Measurements from ENCODE around the gene TASP1.

Gene TASP1

DNA sequence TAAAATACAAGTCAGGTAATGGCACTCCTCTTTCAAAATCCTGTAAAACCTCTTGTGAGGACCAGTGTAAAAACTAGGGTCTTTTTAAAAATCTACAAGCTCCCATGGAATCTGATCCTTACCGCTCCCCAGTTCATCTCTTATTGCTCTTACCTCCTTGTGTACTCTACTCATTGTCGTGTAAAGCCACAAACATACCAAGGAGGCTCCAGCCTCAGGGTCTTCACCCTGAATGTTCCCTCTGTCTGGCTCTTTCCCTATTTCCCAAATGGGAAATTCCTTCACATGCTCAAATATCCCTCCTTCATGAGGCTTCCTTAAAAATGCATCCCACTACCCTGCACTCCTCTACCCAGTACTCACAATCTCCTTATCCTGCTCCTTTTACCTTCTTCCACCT, 67.1 kb downstream of the TASP1 start:
- DNase-seq (ENCODE audit: low read depth in 2 of 2): no peak

DNA sequence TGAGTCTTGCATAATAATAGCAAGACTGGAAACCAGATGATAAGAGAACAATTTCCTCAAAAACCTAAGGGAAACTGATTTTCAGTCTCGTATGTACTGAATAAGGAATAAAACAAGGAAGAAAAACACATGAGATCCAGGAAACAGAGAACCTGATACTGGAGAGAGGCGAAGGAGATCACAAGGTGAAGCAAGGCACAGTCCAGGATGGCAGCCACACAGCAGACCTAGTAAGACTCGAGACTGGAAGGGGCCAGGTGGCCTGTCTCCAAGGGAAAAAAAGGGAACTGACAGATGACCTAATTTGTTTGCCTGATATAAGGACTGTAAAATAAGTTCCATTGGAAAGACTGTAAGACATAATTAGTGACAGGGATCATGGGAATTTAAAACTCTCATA, 71.1 kb downstream of the TASP1 start:
- DNase-seq (ENCODE audit: low read depth in 2 of 2): no peak

DNA sequence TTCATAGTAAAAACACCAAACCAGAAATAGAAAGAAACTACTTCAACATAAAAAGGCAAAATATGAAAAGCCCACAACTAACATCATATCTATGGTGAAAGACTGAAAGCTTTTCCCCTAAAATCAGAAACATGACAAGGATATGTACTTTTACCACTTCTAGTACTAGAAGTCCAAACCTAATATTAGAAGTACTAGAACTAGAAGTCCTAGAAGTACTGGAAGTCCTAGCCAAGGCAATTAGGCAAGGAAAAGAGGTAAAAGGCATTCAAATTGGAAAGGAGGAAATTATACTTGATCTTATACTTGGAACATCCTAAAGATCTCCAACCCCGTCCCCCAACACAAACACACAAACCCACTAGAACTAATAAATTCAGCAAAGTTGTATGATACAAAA, 74.9 kb downstream of the TASP1 start:
- DNase-seq (ENCODE audit: low read depth in 2 of 2): no peak

GRCh38 chr20:13554706-13555105, 84.0 kb downstream of the TASP1 start:
- no peak for DNase-seq (ENCODE audit: low read depth in 2 of 2)

- DNase-seq (ENCODE audit: low read depth in 2 of 2): no peak
These were observed 84.7 kb downstream of the TASP1 start for GRCh38 chr20:13554076-13554475.

- DNase-seq (ENCODE audit: low read depth in 2 of 2): no peak
These were observed 86.7 kb downstream of the TASP1 start for GRCh38 chr20:13552061-13552460.

- no peak for DNase-seq (ENCODE audit: low read depth in 2 of 2)
These were observed 89.3 kb downstream of the TASP1 start for GRCh38 chr20:13549451-13549850.

GRCh38 chr20:13546497-13547131, 92.1 kb downstream of the TASP1 start:
- DNase-seq (ENCODE audit: low read depth in 2 of 2): peak; percentile 49 to 67

DNA sequence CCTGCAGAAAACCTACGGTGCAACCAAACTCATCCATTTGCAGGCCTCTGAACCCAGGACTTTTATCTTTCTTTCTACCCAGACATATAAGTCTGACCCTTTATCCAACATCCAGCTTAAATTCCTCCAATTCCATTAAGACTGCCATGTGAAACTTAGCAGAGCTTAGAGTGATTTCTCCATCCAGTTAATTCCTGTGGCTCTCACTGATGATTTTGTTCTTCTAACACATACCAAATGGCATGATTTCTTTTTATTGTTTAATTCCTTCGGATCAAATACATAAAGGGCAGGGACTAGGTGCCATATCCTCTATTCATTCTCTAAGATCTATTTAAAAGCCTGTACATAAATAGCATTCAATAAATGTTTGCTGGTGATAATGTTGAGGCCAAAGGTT, 92.9 kb downstream of the TASP1 start:
- DNase-seq (ENCODE audit: low read depth in 2 of 2): no peak

DNA sequence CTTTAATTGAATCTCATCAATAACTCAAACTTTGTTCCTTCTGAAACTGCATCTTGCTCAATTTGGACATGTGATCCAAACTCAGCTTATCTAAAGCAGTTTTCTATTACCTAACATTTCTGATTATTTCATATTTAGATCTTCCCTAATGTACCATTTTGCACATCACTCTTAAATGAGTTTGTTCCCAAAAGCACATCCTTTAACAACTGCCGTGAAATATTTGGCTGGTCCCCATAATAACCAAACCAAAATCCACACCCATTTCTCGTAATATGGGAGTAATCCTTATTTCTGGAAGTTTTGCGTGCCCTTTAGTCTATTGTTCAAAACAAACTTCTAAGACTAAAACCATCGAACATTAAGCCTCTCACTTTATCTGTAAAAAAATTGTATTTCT, 94.9 kb downstream of the TASP1 start:
- DNase-seq (ENCODE audit: low read depth in 2 of 2): no peak

DNA sequence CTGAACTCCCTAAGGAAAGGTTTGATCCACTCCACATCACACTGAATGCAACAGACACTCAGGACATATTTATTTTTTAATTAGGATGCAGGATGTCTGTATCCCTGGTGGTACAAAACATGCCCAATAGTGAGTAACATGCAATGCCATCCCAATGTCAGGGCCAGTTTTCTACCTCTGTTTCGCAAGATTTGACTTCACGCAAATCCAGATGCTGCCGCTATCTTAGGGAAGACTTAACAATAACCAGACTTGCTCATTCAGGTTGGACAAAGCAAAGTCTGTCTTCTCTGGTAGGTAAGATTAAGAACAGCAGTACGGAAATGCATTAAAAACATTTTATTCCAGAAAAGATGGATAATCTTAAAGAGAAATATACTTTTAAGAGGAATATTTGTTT, 103.1 kb downstream of the TASP1 start:
- DNase-seq (ENCODE audit: low read depth in 2 of 2): no peak

DNA sequence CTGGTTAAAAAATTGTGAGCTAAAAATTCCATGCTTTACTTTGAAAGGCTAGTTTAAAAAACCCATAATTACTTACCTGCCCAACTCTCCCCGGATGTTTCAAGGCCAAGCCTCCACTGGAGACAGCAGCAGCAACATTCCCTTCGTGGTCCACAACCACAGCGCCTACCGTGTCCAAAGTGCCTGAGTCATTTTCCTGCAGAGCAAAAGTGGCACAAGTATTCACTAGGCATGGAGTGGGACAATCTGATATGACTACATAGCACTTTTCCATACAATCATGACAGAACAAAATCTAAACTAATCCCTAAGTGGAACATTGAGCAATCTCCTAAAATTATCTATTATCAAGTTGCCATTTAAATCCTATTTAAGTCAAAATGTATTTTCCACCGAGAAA, 104.8 kb downstream of the TASP1 start:
- DNase-seq (ENCODE audit: low read depth in 2 of 2): no peak

GRCh38 chr20:13530146-13530545, 108.6 kb downstream of the TASP1 start:
- DNase-seq (ENCODE audit: low read depth in 2 of 2): no peak

GRCh38 chr20:13526551-13526950, 112.2 kb downstream of the TASP1 start:
- DNase-seq (ENCODE audit: low read depth in 2 of 2): no peak

DNA sequence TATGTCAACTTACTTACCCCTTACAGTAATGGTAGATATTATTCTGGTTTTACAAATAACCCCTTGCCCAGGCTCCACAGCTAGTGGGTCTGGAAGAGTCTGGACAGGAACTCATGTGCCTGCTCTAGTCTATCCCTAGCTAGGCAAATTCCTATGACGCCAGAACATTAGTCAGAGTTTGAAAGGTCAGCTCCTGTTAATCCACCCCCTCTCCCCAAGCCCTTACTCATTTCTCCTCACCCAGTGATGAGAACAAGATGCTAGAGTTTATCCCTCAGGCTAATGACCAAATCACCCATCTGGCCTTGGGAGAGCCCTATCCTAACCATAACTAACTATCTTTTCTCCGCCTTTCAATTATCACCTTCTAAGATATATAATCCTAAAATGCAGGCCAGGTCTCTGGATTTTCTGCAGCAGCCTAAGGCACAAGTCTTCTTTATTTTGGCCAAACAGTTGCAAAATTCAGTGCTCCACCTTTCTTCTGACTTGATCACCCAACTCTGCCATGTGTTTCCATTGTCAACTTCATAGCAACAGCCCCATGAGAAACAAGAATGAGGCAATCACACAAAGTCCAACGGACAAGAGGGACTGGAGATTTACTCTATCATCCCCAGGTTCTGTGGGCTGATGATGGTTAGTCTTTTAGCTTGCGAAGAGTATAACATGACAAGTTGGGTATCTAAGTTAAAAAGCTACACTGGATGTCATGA, 113.3 kb downstream of the TASP1 start:
- DNase-seq (ENCODE audit: low read depth in 2 of 2): no peak

DNA sequence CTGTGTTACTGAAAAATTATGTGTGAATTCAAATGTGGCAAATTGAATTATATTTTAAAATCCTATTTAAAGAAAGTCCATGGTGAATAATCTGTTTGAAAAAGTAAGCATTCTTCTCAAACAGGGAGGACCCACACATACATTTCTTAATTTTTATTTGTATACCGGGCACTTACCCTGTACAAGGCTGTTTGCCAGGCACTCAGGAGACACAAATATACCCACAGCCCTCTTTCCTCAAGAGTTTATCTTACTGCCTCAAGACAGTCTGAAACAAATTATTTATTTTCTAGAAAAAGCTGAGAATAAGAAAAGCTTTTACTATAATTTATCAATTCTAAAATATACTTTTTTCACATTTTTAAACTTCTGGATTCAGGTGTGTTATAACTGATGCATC, 114.4 kb downstream of the TASP1 start:
- no peak for DNase-seq (ENCODE audit: low read depth in 2 of 2)

DNA sequence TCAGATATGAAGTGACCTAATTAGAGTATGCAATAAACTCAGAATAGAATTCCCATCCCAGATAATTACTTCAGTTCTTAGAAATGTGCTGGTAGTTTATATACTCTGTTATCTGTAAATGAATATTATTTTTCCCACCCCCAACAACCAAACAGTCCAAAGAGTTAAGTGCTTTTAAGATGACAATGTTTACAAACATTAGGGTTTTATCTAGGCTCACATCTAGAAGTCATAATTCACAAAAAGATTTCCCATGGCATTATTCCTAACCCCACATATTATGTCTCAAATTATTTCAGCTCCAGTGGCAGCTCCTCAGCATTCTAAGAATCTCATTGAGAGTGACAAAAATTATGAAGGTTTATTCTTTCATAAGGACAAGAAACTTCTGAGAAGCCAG, 120.9 kb downstream of the TASP1 start:
- no peak for DNase-seq (ENCODE audit: low read depth in 2 of 2)

GRCh38 chr20:13515796-13516558, 122.8 kb downstream of the TASP1 start:
- DNase-seq (ENCODE audit: low read depth in 2 of 2): no peak

DNA sequence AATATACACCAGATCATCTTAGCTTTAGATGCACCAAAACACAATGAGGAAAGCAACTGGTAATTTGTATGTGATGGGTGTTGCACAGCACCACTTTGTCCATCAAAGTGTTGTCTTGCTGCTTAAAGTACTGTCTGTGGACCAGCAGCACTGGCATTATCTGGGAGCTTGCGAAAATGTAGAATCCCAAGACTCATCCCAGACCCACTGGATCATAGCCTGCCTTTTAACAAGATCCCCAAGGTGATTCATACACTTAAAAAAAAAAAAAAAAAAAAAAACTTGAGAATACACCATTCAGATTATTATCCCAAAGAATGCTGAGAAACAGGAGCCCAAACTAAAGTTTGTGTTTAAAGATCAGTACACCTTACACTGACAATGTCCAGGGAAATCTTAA, 123.4 kb downstream of the TASP1 start:
- no peak for DNase-seq (ENCODE audit: low read depth in 2 of 2)

GRCh38 chr20:13510837-13511488, 127.8 kb downstream of the TASP1 start:
- no peak for DNase-seq (ENCODE audit: low read depth in 2 of 2)

DNA sequence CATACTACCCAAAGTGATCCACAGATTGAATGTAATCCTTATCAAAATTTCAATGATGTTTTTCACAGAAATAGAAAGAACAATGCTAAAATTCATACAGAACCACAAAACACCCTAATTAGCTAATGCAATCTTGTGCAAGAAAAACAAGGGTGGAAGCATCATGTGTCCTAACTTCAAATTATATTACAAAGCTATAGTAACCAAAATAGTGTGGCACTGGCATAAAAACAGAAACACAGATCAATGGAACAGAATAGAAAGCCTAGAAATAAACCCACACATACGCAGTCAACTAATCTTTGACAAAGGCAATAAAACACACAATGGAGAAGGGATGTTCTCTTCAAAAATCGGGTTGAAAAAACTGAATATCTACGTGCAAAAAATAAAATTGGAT, 131.1 kb downstream of the TASP1 start:
- DNase-seq (ENCODE audit: low read depth in 2 of 2): no peak

DNA sequence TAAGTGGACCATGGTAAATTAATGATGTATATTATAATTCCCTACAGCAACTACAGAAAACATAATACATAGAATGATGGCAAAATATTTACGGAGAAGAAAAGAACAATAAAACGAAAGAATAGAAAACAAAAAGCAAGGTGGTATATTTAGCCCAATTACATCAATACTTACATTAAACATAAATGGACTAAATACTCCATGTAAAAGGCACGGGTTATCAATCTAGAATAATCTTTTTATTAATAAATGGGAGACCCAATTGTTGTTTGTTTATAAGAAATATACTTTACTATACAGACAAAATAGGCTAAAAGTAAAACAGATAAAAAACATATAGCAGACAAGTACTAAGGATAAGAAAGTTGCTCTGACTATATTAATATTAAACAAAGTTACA, 137.2 kb downstream of the TASP1 start:
- no peak for DNase-seq (ENCODE audit: low read depth in 2 of 2)

DNA sequence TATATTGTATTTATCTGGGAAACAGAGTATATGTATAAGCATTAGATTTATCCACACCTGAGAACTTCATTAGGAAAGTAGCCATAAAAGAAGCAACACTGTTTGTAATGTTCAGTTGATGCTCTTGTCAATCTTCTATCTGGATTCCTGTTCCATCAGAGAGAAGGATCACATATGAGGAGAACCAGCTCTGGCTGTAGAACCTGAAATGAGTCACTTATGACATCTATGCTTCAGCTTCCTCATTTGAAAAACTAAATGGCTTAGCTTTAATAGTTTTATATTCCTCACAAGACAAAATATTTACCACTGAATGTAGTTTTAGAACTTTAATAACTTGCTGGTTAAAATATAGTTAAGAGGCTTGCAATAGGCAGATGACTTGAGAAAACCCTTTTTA, 144.7 kb downstream of the TASP1 start:
- DNase-seq (ENCODE audit: low read depth in 2 of 2): no peak
